ENCODE results near the gene PTP4A2.

The PTP4A2 gene

GRCh38 chr1:31919591-31919990 lies 18.6 kb downstream of the PTP4A2 start:
- no peak overlapping the region for H3K27ac Mint-ChIP-seq
- H3K27me3 Mint-ChIP-seq = no peaks in the 10 kb centered on the region
- DNase-seq (no peak), ATAC-seq (no peak)
- no peak overlapping the region for H3K4me3 Mint-ChIP-seq
- H3K9me3 Mint-ChIP-seq = peaks cover 0 to 7% of the 10 kb centered on the region in 2 donors
- peaks cover 61% of the 10 kb centered on the region for H3K4me1 Mint-ChIP-seq

- ATAC-seq (no peak), DNase-seq (no peak)
- peaks cover 60% of the 10 kb centered on the region for H3K4me1 Mint-ChIP-seq
- H3K27ac Mint-ChIP-seq = peak overlapping the region in 1 of 2 donors; percentile 19
- H3K27me3 Mint-ChIP-seq = no peaks in the 10 kb centered on the region
- H3K4me3 Mint-ChIP-seq = no peak overlapping the region
- H3K9me3 Mint-ChIP-seq = no peaks in the 10 kb centered on the region
Observed at GRCh38 chr1:31915438-31915837, 22.7 kb downstream of the PTP4A2 start.

GRCh38 chr1:31913968-31914367 lies 24.2 kb downstream of the PTP4A2 start:
- Mint-ChIP-seq H3K9me3 (no peaks in the 10 kb centered on the region), H3K27me3 (no peaks in the 10 kb centered on the region), H3K4me3 (peak overlapping the region; percentile 26 to 39), H3K27ac (peak overlapping the region in 1 of 2 donors; percentile 3), H3K4me1 (peaks cover 53% of the 10 kb centered on the region)
- DNase-seq = no peak
- no peak for ATAC-seq

- DNase-seq = no peak
- H3K4me3 Mint-ChIP-seq = peak overlapping the region; percentile 6 to 26
- peak; percentile 89 for ATAC-seq
- no peaks in the 10 kb centered on the region for H3K27me3 Mint-ChIP-seq
- peak overlapping the region; percentile 35 to 88 for H3K27ac Mint-ChIP-seq
- no peaks in the 10 kb centered on the region for H3K9me3 Mint-ChIP-seq
- peaks cover 48% of the 10 kb centered on the region for H3K4me1 Mint-ChIP-seq
Observed at GRCh38 chr1:31912839-31913239, 25.3 kb downstream of the PTP4A2 start.

- Mint-ChIP-seq H3K4me3 (peak overlapping the region; percentile 18 to 61), H3K9me3 (no peaks in the 10 kb centered on the region), H3K27me3 (no peaks in the 10 kb centered on the region), H3K27ac (peak overlapping the region; percentile 35 to 94), H3K4me1 (peaks cover 48% of the 10 kb centered on the region)
- ATAC-seq = no peak
- no peak for DNase-seq
Observed at GRCh38 chr1:31911994-31912780, 26.0 kb downstream of the PTP4A2 start.

GRCh38 chr1:31910933-31911332 lies 27.2 kb downstream of the PTP4A2 start:
- no peaks in the 10 kb centered on the region for H3K9me3 Mint-ChIP-seq
- H3K27me3 Mint-ChIP-seq = no peaks in the 10 kb centered on the region
- DNase-seq = peak in 1 of 2 donors; percentile 52
- H3K4me3 Mint-ChIP-seq = peak overlapping the region; percentile 13 to 39
- peak overlapping the region; percentile 28 to 94 for H3K27ac Mint-ChIP-seq
- ATAC-seq = peak; percentile 83
- peaks cover 46% of the 10 kb centered on the region for H3K4me1 Mint-ChIP-seq

GRCh38 chr1:31909691-31910090 lies 28.5 kb downstream of the PTP4A2 start:
- H3K4me1 Mint-ChIP-seq = peaks cover 56% of the 10 kb centered on the region
- H3K27me3 Mint-ChIP-seq = no peaks in the 10 kb centered on the region
- no peaks in the 10 kb centered on the region for H3K9me3 Mint-ChIP-seq
- ATAC-seq = no peak
- H3K4me3 Mint-ChIP-seq = no peak overlapping the region
- DNase-seq = no peak
- H3K27ac Mint-ChIP-seq = no peak overlapping the region

- Mint-ChIP-seq H3K4me1 (peaks cover 43% of the 10 kb centered on the region), H3K27me3 (no peaks in the 10 kb centered on the region), H3K9me3 (no peaks in the 10 kb centered on the region), H3K4me3 (no peak overlapping the region), H3K27ac (no peak overlapping the region)
- ATAC-seq = no peak
- DNase-seq = no peak
Observed at GRCh38 chr1:31906557-31906956, 31.6 kb downstream of the PTP4A2 start.

- H3K9me3 Mint-ChIP-seq = no peaks in the 10 kb centered on the region
- DNase-seq = no peak
- peaks cover 34% of the 10 kb centered on the region for H3K4me1 Mint-ChIP-seq
- peak overlapping the region in 1 of 2 donors; percentile 84 for H3K27ac Mint-ChIP-seq
- H3K27me3 Mint-ChIP-seq = no peaks in the 10 kb centered on the region
- no peak overlapping the region for H3K4me3 Mint-ChIP-seq
- no peak for ATAC-seq
Observed at GRCh38 chr1:31905681-31906080, 32.5 kb downstream of the PTP4A2 start.

- ATAC-seq = peak; percentile 4
Observed at GRCh38 chr1:31905093-31905509, 33.1 kb downstream of the PTP4A2 start.

GRCh38 chr1:31904339-31905092 lies 33.7 kb downstream of the PTP4A2 start:
- H3K4me3 Mint-ChIP-seq = no peak overlapping the region
- H3K4me1 Mint-ChIP-seq = peaks cover 33% of the 10 kb centered on the region
- no peaks in the 10 kb centered on the region for H3K9me3 Mint-ChIP-seq
- H3K27me3 Mint-ChIP-seq = no peaks in the 10 kb centered on the region
- no peak for DNase-seq
- peak overlapping the region; percentile 12 to 82 for H3K27ac Mint-ChIP-seq
- ATAC-seq = peak; percentile 24

More at GRCh38 chr1:31905093-31905509, 33.1 kb downstream of the PTP4A2 start:
- peaks cover 33% of the 10 kb centered on the region for H3K4me1 Mint-ChIP-seq
- H3K4me3 Mint-ChIP-seq = no peak overlapping the region
- no peaks in the 10 kb centered on the region for H3K9me3 Mint-ChIP-seq
- DNase-seq = no peak
- H3K27me3 Mint-ChIP-seq = no peaks in the 10 kb centered on the region
- H3K27ac Mint-ChIP-seq = no peak overlapping the region

GRCh38 chr1:31902510-31902860 lies 35.7 kb downstream of the PTP4A2 start:
- H3K9me3 Mint-ChIP-seq = no peaks in the 10 kb centered on the region
- no peak overlapping the region for H3K4me3 Mint-ChIP-seq
- peak overlapping the region in 1 of 2 donors; percentile 38 for H3K27ac Mint-ChIP-seq
- peaks cover 33% of the 10 kb centered on the region for H3K4me1 Mint-ChIP-seq
- H3K27me3 Mint-ChIP-seq = no peaks in the 10 kb centered on the region
- ATAC-seq (no peak), DNase-seq (no peak)

- H3K27me3 Mint-ChIP-seq = no peaks in the 10 kb centered on the region
- H3K9me3 Mint-ChIP-seq = no peaks in the 10 kb centered on the region
- ATAC-seq = peak; percentile 30
- no peak overlapping the region for H3K4me3 Mint-ChIP-seq
- DNase-seq = no peak
- H3K27ac Mint-ChIP-seq = peak overlapping the region in 1 of 2 donors; percentile 38
- H3K4me1 Mint-ChIP-seq = peaks cover 33% of the 10 kb centered on the region
Observed at GRCh38 chr1:31901838-31902509, 36.2 kb downstream of the PTP4A2 start.

- H3K9me3 Mint-ChIP-seq = no peaks in the 10 kb centered on the region
- ATAC-seq (no peak), DNase-seq (no peak)
- no peak overlapping the region for H3K4me3 Mint-ChIP-seq
- peaks cover 29% of the 10 kb centered on the region for H3K4me1 Mint-ChIP-seq
- peak overlapping the region in 1 of 2 donors; percentile 13 for H3K27ac Mint-ChIP-seq
- H3K27me3 Mint-ChIP-seq = no peaks in the 10 kb centered on the region
Observed at GRCh38 chr1:31900790-31901189, 37.4 kb downstream of the PTP4A2 start.

GRCh38 chr1:31897526-31898100 lies 40.6 kb downstream of the PTP4A2 start:
- ATAC-seq (no peak), DNase-seq (no peak)
- H3K9me3 Mint-ChIP-seq = peaks cover 8 to 9% of the 10 kb centered on the region in 2 donors
- no peak overlapping the region for H3K27ac Mint-ChIP-seq
- peaks cover 7% of the 10 kb centered on the region for H3K4me1 Mint-ChIP-seq
- H3K27me3 Mint-ChIP-seq = no peaks in the 10 kb centered on the region
- H3K4me3 Mint-ChIP-seq = no peak overlapping the region
